ENCODE data around the gene SCUBE3. TPM values are rescaled to one million over a fixed set of nuclear protein-coding genes. Genes with fewer than 3 reads are reported as not detected.

SCUBE3 gene
- total RNA-seq, 1 experiment from 2014 or later = 0.05 TPM

GRCh38 chr6:35178932-35179832 lies 34.6 kb upstream of the SCUBE3 start:
- DNase-seq (ENCODE audit: low read depth, low spot score) (no peak), ATAC-seq (no peak)
- Histone ChIP-seq H4K20me1 (ENCODE audit: insufficient read depth) (no peaks in the 10 kb centered on the region), H2AFZ (ENCODE audit: low read depth, low read length, poor library complexity, severe bottlenecking) (no peak overlapping the region), H3K4me3 (replicated peaks in 1 of 2; ENCODE audit: low read depth in 1 of 2, low read length in 2 of 2) (no peak overlapping the region), H3K4me2 (ENCODE audit: low read length) (no peak overlapping the region), H3K9me2 (ENCODE audit: insufficient read depth) (no peaks in the 10 kb centered on the region), H3K9me3 (ENCODE audit: control insufficient read depth in 1 of 2, insufficient read depth in 1 of 2, low read depth in 1 of 2, low read length in 2 of 2) (no peaks in the 10 kb centered on the region), H3K27me3 (ENCODE audit: insufficient read depth, low read length) (no peaks in the 10 kb centered on the region), H3K4me1 (ENCODE audit: control insufficient read depth in 1 of 2, insufficient read depth in 2 of 2, low read length in 2 of 2) (peaks cover 11 to 29% of the 10 kb centered on the region in 2 experiments), H3K36me3 (ENCODE audit: control insufficient read depth in 1 of 2, insufficient read depth in 2 of 2, low read length in 2 of 2) (no peaks in the 10 kb centered on the region), H3K9ac (ENCODE audit: low read length) (no peak overlapping the region), H3K27ac (ENCODE audit: low read depth, low read length) (no peak overlapping the region), H3K79me2 (ENCODE audit: insufficient read depth, low read length) (no peaks in the 10 kb centered on the region)
- ChIA-PET POLR2A (no interaction called here), CTCF (no interaction called here), RAD21 (ENCODE audit: low non-redundant PET in 1 of 2, low total read pairs in 2 of 2, uncharacterized antibody in 2 of 2, unreplicated experiment in 2 of 2) (no interaction called here)
- TF ChIP-seq ATF3 (IDR thresholded peaks at IDR 0.05) (no peak), EZH2 (IDR thresholded peaks at IDR 0.05) (no peak), SRF (IDR thresholded peaks at IDR 0.05; ENCODE audit: low read depth) (no peak), EGR1 (IDR thresholded peaks at IDR 0.05; ENCODE audit: low read depth) (no peak), ZFX (IDR thresholded peaks at IDR 0.05) (no peak; the same call in 1 of the 2 replicates)
- intact Hi-C loops (cut with micrococcal nuclease) = no loop called here
- BruUV-seq (replicated peaks) = no TSS peak

GRCh38 chr6:35179901-35180535 lies 33.7 kb upstream of the SCUBE3 start:
- H2AFZ ChIP-seq (ENCODE audit: low read depth, low read length, poor library complexity, severe bottlenecking) = no peak overlapping the region
- no peaks in the 10 kb centered on the region for H3K79me2 ChIP-seq (ENCODE audit: insufficient read depth, low read length)
- RAD21 ChIA-PET (ENCODE audit: low non-redundant PET in 1 of 2, low total read pairs in 2 of 2, uncharacterized antibody in 2 of 2, unreplicated experiment in 2 of 2) = no interaction called here
- POLR2A ChIA-PET = no interaction called here
- H3K27ac ChIP-seq (ENCODE audit: low read depth, low read length) = no peak overlapping the region
- no peaks in the 10 kb centered on the region for H4K20me1 ChIP-seq (ENCODE audit: insufficient read depth)
- BruUV-seq (replicated peaks) = no TSS peak
- ATAC-seq (no peak), DNase-seq (ENCODE audit: low read depth, low spot score) (no peak)
- H3K9ac ChIP-seq (ENCODE audit: low read length) = no peak overlapping the region
- H3K4me1 ChIP-seq (ENCODE audit: control insufficient read depth in 1 of 2, insufficient read depth in 2 of 2, low read length in 2 of 2) = peaks cover 11 to 34% of the 10 kb centered on the region in 2 experiments
- intact Hi-C loops (cut with micrococcal nuclease) = no loop called here
- no peaks in the 10 kb centered on the region for H3K27me3 ChIP-seq (ENCODE audit: insufficient read depth, low read length)
- no peak overlapping the region for H3K4me3 ChIP-seq (replicated peaks in 1 of 2; ENCODE audit: low read depth in 1 of 2, low read length in 2 of 2)
- H3K9me3 ChIP-seq (ENCODE audit: control insufficient read depth in 1 of 2, insufficient read depth in 1 of 2, low read depth in 1 of 2, low read length in 2 of 2) = no peaks in the 10 kb centered on the region
- no peaks in the 10 kb centered on the region for H3K36me3 ChIP-seq (ENCODE audit: control insufficient read depth in 1 of 2, insufficient read depth in 2 of 2, low read length in 2 of 2)
- H3K4me2 ChIP-seq (ENCODE audit: low read length) = no peak overlapping the region
- CTCF ChIA-PET = no interaction called here
- H3K9me2 ChIP-seq (ENCODE audit: insufficient read depth) = no peaks in the 10 kb centered on the region
- TF ChIP-seq YY1 (IDR thresholded peaks at IDR 0.05; ENCODE audit: extremely low read depth, insufficient replicate concordance, low read depth, low read length) (no peak), SP1 (IDR thresholded peaks at IDR 0.05; ENCODE audit: low read depth) (no peak), ZFX (IDR thresholded peaks at IDR 0.05) (no peak), CEBPB (IDR thresholded peaks at IDR 0.05; ENCODE audit: low read depth) (no peak), REST (IDR thresholded peaks at IDR 0.05; ENCODE audit: low read depth) (no peak), CTCF (IDR thresholded peaks at IDR 0.05 in 2 of 3, conservative IDR thresholded peaks at IDR 0.05 in 1 of 3; ENCODE audit: borderline replicate concordance in 1 of 3, insufficient read depth in 1 of 3, low read depth in 2 of 3, low read length in 2 of 3) (no peak), ELF1 (IDR thresholded peaks at IDR 0.05; ENCODE audit: borderline replicate concordance, low read depth) (no peak), RAD21 (IDR thresholded peaks at IDR 0.05; ENCODE audit: low read depth) (no peak), CBX3 (IDR thresholded peaks at IDR 0.05; ENCODE audit: low read depth) (no peak), FOSL1 (IDR thresholded peaks at IDR 0.05; ENCODE audit: low read depth) (no peak)

Data from HCT116 (cell line).